PC-3 (cell line): ENCODE measurements around the gene MAT2B. TPM values are rescaled to one million over a fixed set of nuclear protein-coding genes. Genes with fewer than 3 reads are reported as not detected.

Experiments
- ATAC-seq: fragments of 200-7000 bp; cut with Tn5 transposase; 2 replicates; pipeline ENCODE4 v1.9.1; 2020; ENCODE audit warnings: mild to moderate bottlenecking, moderate library complexity
- BruUV-seq: library from RNA; stranded (reverse); fragments of 400-500 nt; replicated peaks from 2 replicates; lab custom pipeline; 2021; lab: Mats Ljungman, UMichigan
- CTCF ChIA-PET: fragments of 300-600 bp; sonication (Branson Sonifier 250); formaldehyde crosslinking; loops from one replicate; lab custom pipeline; 2022; ENCODE audit warnings: antibody characterized with exemption; lab: Charles Lee
- POLR2A ChIA-PET: fragments of 300-600 bp; sonication (Branson Sonifier 250); formaldehyde crosslinking; loops from one replicate; lab custom pipeline; 2022; ENCODE audit warnings: antibody characterized with exemption; ENCODE audit not compliant: unreplicated experiment; lab: Charles Lee
- DNase-seq: peaks from one replicate; pipeline ENCODE4 v3.0.0-alpha.2; 2015
- H2AFZ ChIP-seq: fragments of 300-600 bp; sonication (generic); 2 replicates; pipeline ENCODE4 v1.6.0; 2016; ENCODE audit warnings: antibody characterized with exemption, low read length
- H3F3A ChIP-seq: fragments of 300-600 bp; sonication (generic); one replicate; pipeline ENCODE4 v1.6.0; 2017; ENCODE audit warnings: antibody characterized with exemption, low read length, control low read depth, mild to moderate bottlenecking; ENCODE audit not compliant: unreplicated experiment
- H3K27ac ChIP-seq: fragments of 300-600 bp; sonication (generic); 2 replicates; pipeline ENCODE4 v1.5.1; 2016; ENCODE audit warnings: mild to moderate bottlenecking, low read length
- H3K27me3 ChIP-seq: fragments of 300-600 bp; sonication (generic); 2 replicates; pipeline ENCODE4 v1.6.1; 2016; ENCODE audit warnings: low read length, mixed read lengths
- H3K36me3 ChIP-seq: fragments of 300-600 bp; sonication (generic); 2 replicates; pipeline ENCODE4 v1.6.1; 2016; ENCODE audit warnings: low read depth, mixed run types, low read length, mixed read lengths
- H3K4me1 ChIP-seq: fragments of 300-600 bp; sonication (generic); 2 replicates; pipeline ENCODE4 v1.5.1; 2016; ENCODE audit warnings: low read length; ENCODE audit not compliant: insufficient read depth
- H3K4me2 ChIP-seq: fragments of 300-600 bp; sonication (generic); 2 replicates; pipeline ENCODE4 v1.6.0; 2016; ENCODE audit warnings: low read length
- H3K4me3 ChIP-seq: fragments of 300-600 bp; sonication (generic); 2 replicates; pipeline ENCODE4 v1.5.1; 2016; ENCODE audit warnings: mild to moderate bottlenecking, low read length, mixed read lengths
- H3K79me2 ChIP-seq: fragments of 300-600 bp; sonication (generic); 2 replicates; pipeline ENCODE4 v1.6.1; 2017; ENCODE audit warnings: low read length, mixed read lengths
- H3K9ac ChIP-seq: fragments of 300-600 bp; sonication (generic); 2 replicates; pipeline ENCODE4 v1.6.0; 2016; ENCODE audit warnings: mild to moderate bottlenecking, low read length
- H3K9me2 ChIP-seq: fragments of 300-600 bp; sonication (generic); replicated peaks from 2 replicates; pipeline ENCODE4 v1.6.1; 2016; ENCODE audit warnings: mixed run types, low read length, mixed read lengths
- H3K9me3 ChIP-seq: fragments of 300-600 bp; sonication (generic); 2 replicates; pipeline ENCODE4 v1.6.1; 2016; ENCODE audit warnings: low read length, mixed read lengths
- H4K20me1 ChIP-seq: fragments of 300-600 bp; sonication (generic); 2 replicates; pipeline ENCODE4 v1.6.1; 2016; ENCODE audit warnings: low read length, mixed read lengths
- EZH2 ChIP-seq: fragments of 300-600 bp; sonication (generic); IDR thresholded peaks from one replicate; pipeline ENCODE4 v1.6.1; 2017; ENCODE audit warnings: antibody characterized with exemption, mild to moderate bottlenecking, low read length; ENCODE audit not compliant: unreplicated experiment
- EZH2phosphoT487 ChIP-seq: fragments of 300-600 bp; sonication (generic); IDR thresholded peaks from 2 replicates; pipeline ENCODE4 v1.6.1; 2018; ENCODE audit warnings: mild to moderate bottlenecking, antibody characterized with exemption, low read length, borderline replicate concordance
- intact Hi-C: fragments of 100-400 bp; cut with micrococcal nuclease; formaldehyde crosslinking; loops from 2 replicates; pipeline ENCODE4 v1.9.0; 2023
- total RNA-seq: library from RNA; depleted of rRNA; stranded (reverse); fragments of >200 nt; gene quantifications from 2 replicates; pipeline ENCODE4 v1.2.3, GENCODE V29; 2014
- TF ChIP-seq, protein P1 (sequence below): fragments of 300-600 bp; sonication (generic); conservative IDR thresholded peaks from 2 replicates; pipeline ENCODE4 v1.5.1; 2017; ENCODE audit warnings: antibody characterized with exemption, low read depth, mild to moderate bottlenecking, low read length

The MAT2B gene
- total RNA-seq, 1 experiment from 2014 or later = 24.3 TPM

DNA sequence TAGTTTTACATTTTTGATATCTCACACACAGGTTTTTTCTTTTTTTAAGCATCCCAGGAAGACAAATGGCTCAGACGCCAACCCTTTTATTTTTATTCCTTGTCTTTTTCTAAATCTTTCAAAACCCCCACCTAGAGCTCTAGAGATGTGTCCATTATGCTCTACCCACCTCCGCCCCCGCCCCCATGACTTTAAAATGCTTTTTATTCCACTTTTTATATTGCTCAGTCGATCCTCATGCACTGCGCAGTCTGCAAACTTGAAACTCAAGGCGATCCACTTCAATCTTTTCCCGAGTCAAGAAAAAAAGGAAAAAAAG is 411 bp upstream of the MAT2B start:
- H3K4me2 ChIP-seq = peak overlapping the region; percentile 95
- H3K27ac ChIP-seq = peak overlapping the region; percentile 45
- H3K4me1 ChIP-seq = peaks cover 31% of the 10 kb centered on the region
- ChIA-PET CTCF (no interaction called here), POLR2A (interaction anchor here (0.6 kb wide), 1 partner anchor 374 kb away, joined by 3 read pairs; no protein-coding TSS in a partner anchor)
- peaks cover 43% of the 10 kb centered on the region for H3K79me2 ChIP-seq
- BruUV-seq = TSS peak; percentile 83
- H3K9ac ChIP-seq = peak overlapping the region; percentile 78
- peak overlapping the region; percentile 90 for H3K4me3 ChIP-seq
- H3K27me3 ChIP-seq = no peaks in the 10 kb centered on the region
- TF ChIP-seq EZH2phosphoT487 = no peak
- no peak for TF ChIP-seq EZH2
- TF ChIP-seq, protein P1, sequence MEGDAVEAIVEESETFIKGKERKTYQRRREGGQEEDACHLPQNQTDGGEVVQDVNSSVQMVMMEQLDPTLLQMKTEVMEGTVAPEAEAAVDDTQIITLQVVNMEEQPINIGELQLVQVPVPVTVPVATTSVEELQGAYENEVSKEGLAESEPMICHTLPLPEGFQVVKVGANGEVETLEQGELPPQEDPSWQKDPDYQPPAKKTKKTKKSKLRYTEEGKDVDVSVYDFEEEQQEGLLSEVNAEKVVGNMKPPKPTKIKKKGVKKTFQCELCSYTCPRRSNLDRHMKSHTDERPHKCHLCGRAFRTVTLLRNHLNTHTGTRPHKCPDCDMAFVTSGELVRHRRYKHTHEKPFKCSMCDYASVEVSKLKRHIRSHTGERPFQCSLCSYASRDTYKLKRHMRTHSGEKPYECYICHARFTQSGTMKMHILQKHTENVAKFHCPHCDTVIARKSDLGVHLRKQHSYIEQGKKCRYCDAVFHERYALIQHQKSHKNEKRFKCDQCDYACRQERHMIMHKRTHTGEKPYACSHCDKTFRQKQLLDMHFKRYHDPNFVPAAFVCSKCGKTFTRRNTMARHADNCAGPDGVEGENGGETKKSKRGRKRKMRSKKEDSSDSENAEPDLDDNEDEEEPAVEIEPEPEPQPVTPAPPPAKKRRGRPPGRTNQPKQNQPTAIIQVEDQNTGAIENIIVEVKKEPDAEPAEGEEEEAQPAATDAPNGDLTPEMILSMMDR = no peak
- ATAC-seq (peak; percentile 5), DNase-seq (no peak)
- no peaks in the 10 kb centered on the region for H3K9me2 ChIP-seq
- no peaks in the 10 kb centered on the region for H3K9me3 ChIP-seq
- H2AFZ ChIP-seq = peak overlapping the region; percentile 77
- intact Hi-C loops = loop anchor here (1.0 to 5.0 kb wide), 3 partner anchors 45 to 128 kb away; partner anchors contain the start of genes CCNG1, HMMR and NUDCD2
- H3K36me3 ChIP-seq = no peaks in the 10 kb centered on the region
- H4K20me1 ChIP-seq = 0 out of 2 replicates have a peak, but pooled peaks cover 6% of the 10 kb centered on the region
- no peaks in the 10 kb centered on the region for H3F3A ChIP-seq

DNA sequence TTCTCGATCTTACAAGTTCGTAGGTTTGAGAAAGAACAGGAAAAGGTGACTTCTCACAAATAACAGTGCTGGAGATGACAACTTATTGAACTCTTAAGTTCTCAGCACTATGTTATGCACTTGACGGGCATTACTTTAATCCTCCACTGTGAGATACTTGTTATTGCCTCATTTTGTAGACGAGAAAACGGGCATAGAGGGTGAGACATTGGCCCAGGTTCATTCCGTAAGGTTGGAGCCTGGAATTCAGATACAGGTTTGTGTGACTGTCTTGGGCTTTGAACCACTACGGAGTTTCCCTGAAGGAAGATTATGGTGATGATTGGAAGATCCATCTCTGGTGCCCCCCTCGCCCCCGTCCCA is 657 bp downstream of the MAT2B start:
- TSS peak; percentile 60 for BruUV-seq
- H3K9me3 ChIP-seq = no peaks in the 10 kb centered on the region
- DNase-seq = no peak
- TF ChIP-seq EZH2 (no peak), EZH2phosphoT487 (no peak)
- TF ChIP-seq, protein P1 = no peak
- H3K27me3 ChIP-seq = no peaks in the 10 kb centered on the region
- no peak for ATAC-seq
- peaks cover 53% of the 10 kb centered on the region for H3K79me2 ChIP-seq
- no peaks in the 10 kb centered on the region for H3F3A ChIP-seq
- H2AFZ ChIP-seq = peak overlapping the region; percentile 77
- intact Hi-C loops = loop anchor here (5.0 kb wide), 1 partner anchor 129 kb away; no protein-coding TSS in a partner anchor
- H4K20me1 ChIP-seq = 0 out of 2 replicates have a peak, but pooled peaks cover 6% of the 10 kb centered on the region
- ChIA-PET CTCF (no interaction called here), POLR2A (interaction anchor here (0.5 kb wide), 1 partner anchor 28 kb away, joined by 5 read pairs; no protein-coding TSS in a partner anchor)
- H3K27ac ChIP-seq = peak overlapping the region; percentile 56
- H3K9me2 ChIP-seq = no peaks in the 10 kb centered on the region
- H3K4me2 ChIP-seq = peak overlapping the region; percentile 95
- peak overlapping the region; percentile 90 for H3K4me3 ChIP-seq
- no peaks in the 10 kb centered on the region for H3K36me3 ChIP-seq
- peak overlapping the region; percentile 78 for H3K9ac ChIP-seq
- peaks cover 33% of the 10 kb centered on the region for H3K4me1 ChIP-seq

DNA sequence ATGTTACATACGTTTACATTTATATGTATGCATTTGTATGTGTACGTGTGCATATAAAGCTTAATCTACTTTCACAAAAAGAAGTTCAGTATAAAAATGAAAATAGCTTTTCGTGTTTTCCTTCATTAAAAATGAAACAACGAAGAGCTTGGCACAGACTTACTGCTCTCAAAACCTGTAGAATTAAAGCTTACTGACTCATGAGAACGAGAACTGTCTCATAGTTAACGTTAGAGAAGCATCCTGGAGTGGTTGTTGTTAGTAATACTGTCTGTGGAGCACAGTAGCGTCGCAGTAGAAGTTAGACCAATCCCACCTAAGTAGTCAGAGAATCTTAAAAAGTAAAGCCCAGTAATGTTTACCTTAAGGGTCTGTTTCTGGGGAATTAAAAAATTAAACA is 1.3 kb downstream of the MAT2B start:
- CTCF ChIA-PET = no interaction called here
- TF ChIP-seq EZH2 = no peak
- no peak for TF ChIP-seq EZH2phosphoT487
- TF ChIP-seq, protein P1 = no peak
- H4K20me1 ChIP-seq = 0 out of 2 replicates have a peak, but pooled peaks cover 6% of the 10 kb centered on the region
- H3K9me3 ChIP-seq = no peaks in the 10 kb centered on the region
- BruUV-seq = no TSS peak
- no peaks in the 10 kb centered on the region for H3F3A ChIP-seq
- ATAC-seq (no peak), DNase-seq (peak; percentile 39)
- H3K79me2 ChIP-seq = peaks cover 54% of the 10 kb centered on the region
- H3K9ac ChIP-seq = peak overlapping the region; percentile 78
- H3K4me1 ChIP-seq = peaks cover 33% of the 10 kb centered on the region
- H3K36me3 ChIP-seq = no peaks in the 10 kb centered on the region
- no peak overlapping the region for H2AFZ ChIP-seq
- no peak overlapping the region for H3K27ac ChIP-seq
- intact Hi-C loops = loop anchor here (5.0 kb wide), 1 partner anchor 129 kb away; no protein-coding TSS in a partner anchor
- H3K4me2 ChIP-seq = peak overlapping the region; percentile 95
- no peaks in the 10 kb centered on the region for H3K9me2 ChIP-seq
- no peaks in the 10 kb centered on the region for H3K27me3 ChIP-seq
- POLR2A ChIA-PET = no interaction called here
- peak overlapping the region; percentile 90 for H3K4me3 ChIP-seq
